Pancreas (tissue), 10 donors: ENCODE measurements around the gene PLSCR4. TPM values are rescaled to one million over a fixed set of nuclear protein-coding genes. Genes with fewer than 3 reads are reported as not detected.
"Not testable (repeated sequence)": the region's sequence is repeated elsewhere in the genome, so short reads cannot be mapped to it uniquely, and the experiment has no call there.

Source experiments
- ATAC-seq, 4 donors: fragments of 200-7000 bp; cut with Tn5 transposase; one replicate each; pipeline versions ENCODE4 v1.8.0 to v1.9.1; 2020; ENCODE audit warnings: mild to moderate bottlenecking in 4 of 4, moderate library complexity in 4 of 4
- DNase-seq, 6 donors: peaks; one replicate each; pipeline ENCODE4 v3.0.0-alpha.2; 2020
- FAIRE-seq: peaks from 2 replicates; lab custom pipeline; 2012; peaks lifted over from hg19 to GRCh38; lab: Jason Lieb, UNC
- H3K27ac ChIP-seq, 4 donors: fragments of 200-600 bp; sonication (generic); 1 replicate in 3 of 4; 2 replicates in 1 of 4; pipeline versions ENCODE4 v1.5.0 to v1.8.0; 2020
- H3K27me3 ChIP-seq, 4 donors: fragments of 200-600 bp; one replicate each; pipeline ENCODE4 v1.8.0; 2021
- H3K36me3 ChIP-seq, 3 donors: fragments of 200-600 bp; sonication (generic) in 1 of 3; one replicate each; pipeline versions ENCODE4 v1.5.0 to v1.8.0; 2020 to 2021
- H3K4me1 ChIP-seq, 3 donors: fragments of 200-600 bp; one replicate each; pipeline ENCODE4 v1.8.0; 2021
- H3K4me3 ChIP-seq, 4 donors: fragments of 200-600 bp; sonication (generic) in 2 of 4; one replicate each; pipeline versions ENCODE4 v1.5.0 to v1.8.0; 2020 to 2021
- H3K9me3 ChIP-seq, 4 donors: fragments of 200-600 bp; one replicate each; pipeline ENCODE4 v1.8.0; 2021
- CTCF ChIP-seq, 4 donors: fragments of 200-600 bp; sonication (generic) in 3 of 4; IDR thresholded peaks; one replicate each; pipeline versions ENCODE4 v1.5.0 to v1.8.0; 2021; ENCODE audit warnings: antibody characterized with exemption in 4 of 4
- WGBS, 2 donors: extraction: QIAGEN DNeasy Blood & Tissue Kit; methylation state at CpG; one replicate each; pipeline ENCODE4 v1.1.7; 2013; 5-methylcytosine and 5-hydroxymethylcytosine counted together
- intact Hi-C, 3 donors: fragments of 100-400 bp; cut with DNase I; formaldehyde crosslinking; loops; one replicate each; pipeline versions ENCODE4 v1.11.1 to v1.14.2; 2022
- polyA plus RNA-seq, 2 donors: library from polyadenylated mRNA; stranded (reverse); fragments of 200-250 nt; gene quantifications; one replicate each; pipeline ENCODE4 v1.2.3, GENCODE V29; 2013
- total RNA-seq, 6 donors: library from RNA; stranded (reverse); fragmentation: NEBNext Ultra II Directional in 4 of 6; extraction: Animal tissue kit (Norgen Biotek cat#: 25700) in 4 of 6; gene quantifications; one replicate each; pipeline versions ENCODE4 v1.2.1 to v1.2.4, GENCODE V29; 2021 to 2023
- donor health status: healthy with polysubstance abuse.
- donor health status: DM: no; HTN: no; CAD: no; lungs with moderate emphysema.
- donor health status: DM: no; HTN: no; CAD: no.
- donor health status: control.
- donor health status: control.
- donor health status: Bipolar disorder and iron deficiency.
- donor health status: DM: yes; HTN: yes; CAD: no.
- donor health status: DM: no; HTN: no; CAD: no.
- donor health status: DM: no; HTN: no; CAD: no.
- donor health status: DM: yes; HTN: yes; CAD: no.

The PLSCR4 gene
- total and polyA plus RNA-seq, 8 donors: 5.6 to 28.2 (median 12.7) TPM

- FAIRE-seq: no peak
Measured at GRCh38 chr3:146262371-146263110, 11.6 kb upstream of the PLSCR4 start.

GRCh38 chr3:146259880-146260589, 9.1 kb upstream of the PLSCR4 start:
- H3K9me3 ChIP-seq: no peaks in the 10 kb centered on the region
- intact Hi-C loops: no loop called here
- no peak for DNase-seq
- no peak for ATAC-seq
- H3K27ac ChIP-seq: no peak overlapping the region
- H3K27me3 ChIP-seq: no peaks in the 10 kb centered on the region
- no peaks in the 10 kb centered on the region for H3K36me3 ChIP-seq
- no peak overlapping the region for H3K4me3 ChIP-seq
- 77% methylated on average over 5 of the region's 5 CpGs for WGBS, 2 donors
- FAIRE-seq: no peak
- no peak for TF ChIP-seq CTCF (IDR thresholded peaks at IDR 0.05)
- H3K4me1 ChIP-seq: no peaks in the 10 kb centered on the region

More at GRCh38 chr3:146262371-146263110, 11.6 kb upstream of the PLSCR4 start:
- no peak for ATAC-seq
- intact Hi-C loops: no loop called here
- Histone ChIP-seq H3K9me3 (no peaks in the 10 kb centered on the region), H3K27me3 (no peaks in the 10 kb centered on the region), H3K36me3 (no peaks in the 10 kb centered on the region), H3K4me1 (no peaks in the 10 kb centered on the region), H3K27ac (no peak overlapping the region), H3K4me3 (no peak overlapping the region)
- WGBS, 2 donors: 69 to 79% methylated on average over 2 of the region's 2 CpGs
- DNase-seq: no peak
- TF ChIP-seq CTCF (IDR thresholded peaks at IDR 0.05): no peak

GRCh38 chr3:146256851-146257486, 6.1 kb upstream of the PLSCR4 start:
- no peak overlapping the region for H3K27ac ChIP-seq
- no peaks in the 10 kb centered on the region for H3K27me3 ChIP-seq
- DNase-seq (no peak), FAIRE-seq (no peak), ATAC-seq (no peak)
- 74 to 76% methylated on average over 3 of the region's 3 CpGs for WGBS, 2 donors
- H3K4me1 ChIP-seq: peaks cover 0 to 2% (median 1%) of the 10 kb centered on the region in 3 donors
- TF ChIP-seq CTCF (IDR thresholded peaks at IDR 0.05): no peak
- H3K4me3 ChIP-seq: no peak overlapping the region
- H3K9me3 ChIP-seq: no peaks in the 10 kb centered on the region
- no peaks in the 10 kb centered on the region for H3K36me3 ChIP-seq
- intact Hi-C loops: no loop called here

GRCh38 chr3:146252445-146252844, 1.5 kb upstream of the PLSCR4 start:
- FAIRE-seq, H3K36me3 ChIP-seq, H3K9me3 ChIP-seq, intact Hi-C loops, DNase-seq, H3K27me3 ChIP-seq, ATAC-seq, H3K4me3 ChIP-seq: not testable (repeated sequence)
- peak overlapping the region in 1 of 4 donors; percentile 98 for H3K27ac ChIP-seq
- H3K4me1 ChIP-seq: peaks cover 0 to 22% (median 13%) of the 10 kb centered on the region in 3 donors
- 80 to 87% methylated on average over 10 of the region's 10 CpGs for WGBS, 2 donors

- peak overlapping the region; percentile 81 to 98 (median 91) for H3K27ac ChIP-seq
Measured at GRCh38 chr3:146249921-146250320, 984 bp downstream of the PLSCR4 start.

More at GRCh38 chr3:146249921-146250320, 984 bp downstream of the PLSCR4 start:
- Histone ChIP-seq H3K27me3 (no peaks in the 10 kb centered on the region), H3K4me1 (peaks cover 9 to 36% (median 30%) of the 10 kb centered on the region in 3 donors), H3K36me3 (no peaks in the 10 kb centered on the region), H3K9me3 (no peaks in the 10 kb centered on the region), H3K4me3 (peak overlapping the region; percentile 81 to 86 (median 84))
- DNase-seq (no peak), FAIRE-seq (no peak), ATAC-seq (no peak)
- WGBS, 2 donors: 12 to 23% methylated on average over 1 of the region's 1 CpG
- TF ChIP-seq CTCF (IDR thresholded peaks at IDR 0.05): no peak
- intact Hi-C loops: no loop called here
